Kidney (tissue), 14 donors: Measurements from ENCODE around the gene PERM1. TPM values are rescaled to one million over a fixed set of nuclear protein-coding genes. Genes with fewer than 3 reads are reported as not detected.

Experiments
- DNase-seq, 5 donors: peaks; one replicate each; pipeline ENCODE4 v3.0.0-alpha.2; 2013 to 2020
- FAIRE-seq: peaks from 2 replicates; lab custom pipeline; 2012; peaks lifted over from hg19 to GRCh38; lab: Jason Lieb, UNC
- H3K27ac ChIP-seq, 2 donors: one replicate each; pipeline ENCODE4 v1.7.0; 2013; ENCODE audit warnings: low read depth in 2 of 2, low read length in 2 of 2, inconsistent platforms in 1 of 2
- H3K27me3 ChIP-seq: one replicate; pipeline ENCODE4 v1.7.1; 2013; ENCODE audit warnings: low read length, inconsistent platforms; ENCODE audit not compliant: control insufficient read depth, insufficient read depth
- H3K36me3 ChIP-seq, 3 donors: one replicate each; pipeline versions ENCODE4 v1.7.0 to v1.7.1; 2013; ENCODE audit warnings: low read length in 3 of 3, control low read depth in 1 of 3, inconsistent platforms in 1 of 3; ENCODE audit not compliant: insufficient read depth in 3 of 3, control insufficient read depth in 2 of 3
- H3K4me1 ChIP-seq, 3 donors: one replicate each; pipeline versions ENCODE4 v1.7.0 to v1.7.1; 2013; ENCODE audit warnings: low read length in 3 of 3, inconsistent platforms in 1 of 3, low read depth in 1 of 3; ENCODE audit not compliant: control insufficient read depth in 2 of 3, insufficient read depth in 2 of 3
- H3K4me3 ChIP-seq, 3 donors: one replicate each; pipeline versions ENCODE4 v1.7.0 to v1.8.1; 2013; ENCODE audit warnings: low read length in 3 of 3, control low read depth in 1 of 3, inconsistent platforms in 1 of 3
- H3K9ac ChIP-seq, 3 donors: one replicate each; pipeline versions ENCODE4 v1.7.0 to v1.7.1; 2013; ENCODE audit warnings: low read length in 3 of 3, control low read depth in 1 of 3, inconsistent platforms in 1 of 3
- H3K9me3 ChIP-seq, 3 donors: one replicate each; pipeline versions ENCODE4 v1.7.0 to v1.7.1; 2013; ENCODE audit warnings: low read length in 3 of 3, control low read depth in 1 of 3, inconsistent platforms in 1 of 3; ENCODE audit not compliant: control insufficient read depth in 2 of 3, insufficient read depth in 1 of 3
- CTCF ChIP-seq: IDR thresholded peaks from 3 replicates; pipeline ENCODE4 v1.5.1; 2012; ENCODE audit warnings: mild to moderate bottlenecking, moderate library complexity, borderline replicate concordance; ENCODE audit not compliant: insufficient read depth; ENCODE audit errors: extremely low read depth
- intact Hi-C: fragments of 100-400 bp; cut with DNase I; formaldehyde crosslinking; loops from one replicate; pipeline ENCODE4 v1.11.1; 2022
- polyA plus RNA-seq: library from polyadenylated mRNA; stranded (reverse); fragments of 350-450 nt; fragmentation: Illumina TruSeq; extraction: RNeasy Lipid Tissue Mini Kit (QIAGEN cat#74804); gene quantifications from one replicate; pipeline ENCODE4 v1.2.3, GENCODE V29; 2014; ENCODE audit warnings: low read depth, low replicate concordance; ENCODE audit not compliant: insufficient read depth
- total RNA-seq: library from RNA; stranded (reverse); fragmentation: NEBNext Ultra II Directional; extraction: Animal tissue kit (Norgen Biotek cat#: 25700); gene quantifications from one replicate; pipeline ENCODE4 v1.2.1, GENCODE V29; 2021
- donor health status: control.
- donor health status: control.
- donor health status: control.
- donor health status: control.
- donor health status: control.
- donor health status: DM: yes; HTN: yes; CAD: no.
- donor health status: Normal renal cell carcinoma (clear cell type).

Gene PERM1
- total and polyA plus RNA-seq, 2 donors from 2014 or later = 0.25 to 0.86 TPM

GRCh38 chr1:959731-960362 lies 22.0 kb downstream of the PERM1 start:
- no peak overlapping the region for H3K9ac ChIP-seq
- H3K4me1 ChIP-seq = peaks cover 0 to 8% (median 3%) of the 10 kb centered on the region in 3 donors
- peak overlapping the region in 1 of 3 donors; percentile 32 for H3K4me3 ChIP-seq
- no peaks in the 10 kb centered on the region for H3K9me3 ChIP-seq
- TF ChIP-seq CTCF = no peak
- intact Hi-C loops = no loop called here
- no peak overlapping the region for H3K27ac ChIP-seq
- peaks cover 0 to 5% (median 3%) of the 10 kb centered on the region in 3 donors for H3K36me3 ChIP-seq
- H3K27me3 ChIP-seq = no peaks in the 10 kb centered on the region
- peak in 1 of 5 donors; percentile 82 for DNase-seq
- no peak for FAIRE-seq

DNA sequence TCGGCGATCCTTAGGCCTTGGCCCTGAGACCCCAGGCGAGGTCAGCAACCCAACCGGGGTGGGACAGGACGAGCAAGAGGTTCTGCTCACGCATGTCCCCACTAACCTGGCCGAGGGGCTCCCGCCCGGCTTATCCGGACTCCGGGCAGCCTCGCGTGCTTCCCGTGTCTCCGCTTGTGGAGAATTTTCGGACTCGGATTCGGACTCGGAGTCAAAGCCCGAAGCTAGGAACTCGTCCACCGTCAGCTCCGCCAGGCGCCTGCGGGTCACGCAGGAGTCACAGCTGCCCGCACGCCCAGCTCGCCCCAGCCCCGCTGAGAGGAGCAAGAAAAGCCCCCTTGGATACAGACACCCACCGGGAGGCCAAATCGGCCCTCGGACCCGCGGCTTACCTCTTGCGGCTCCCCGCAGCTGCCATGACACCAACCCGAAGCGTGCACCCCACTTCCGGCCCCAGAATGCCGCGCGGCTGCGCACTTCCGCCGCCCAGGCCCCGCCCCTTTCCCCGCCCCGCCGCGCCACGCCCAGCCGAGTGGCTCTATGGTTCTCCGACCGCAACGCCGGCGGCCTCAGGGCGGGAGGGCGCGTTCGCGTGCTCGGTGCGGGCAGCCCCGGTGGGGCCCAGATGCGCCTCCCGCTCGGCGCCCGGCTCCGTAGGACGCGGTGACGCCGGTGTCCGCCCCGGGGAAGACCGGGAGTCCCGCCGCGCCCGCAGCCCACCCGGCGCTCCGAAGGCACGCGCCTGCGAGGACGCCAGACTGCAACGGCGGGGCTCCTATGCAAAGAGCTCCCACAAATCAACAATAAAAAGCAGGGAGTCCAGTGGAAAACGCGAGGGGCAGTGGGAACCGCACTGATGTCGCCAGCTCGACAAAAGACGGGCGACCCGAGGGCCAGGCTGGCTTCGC lies 22.8 kb downstream of the PERM1 start, which contains the start of gene NOC2L:
Gene NOC2L, minus strand, starts transcription at position 434 of the 908 bp plus-strand sequence. Its CDS starts 16 bp downstream, at position 418.
- Histone ChIP-seq H3K9ac (peak within 1 kb of the TSS; percentile 58 to 85 (median 85)), H3K27ac (no peak within 1 kb of the TSS), H3K4me3 (peak within 1 kb of the TSS; percentile 72 to 96 (median 78)), H3K36me3 (peaks cover 0 to 11% (median 3%) of the 10 kb centered on the region in 3 donors), H3K9me3 (no peaks in the 10 kb centered on the region), H3K4me1 (peaks cover 0 to 8% (median 3%) of the 10 kb centered on the region in 3 donors), H3K27me3 (no peaks in the 10 kb centered on the region)
- FAIRE-seq (no peak), DNase-seq (peak; percentile 92 to 98 (median 96))
- TF ChIP-seq CTCF = peak; percentile 3
- intact Hi-C loops = no loop called here

DNA sequence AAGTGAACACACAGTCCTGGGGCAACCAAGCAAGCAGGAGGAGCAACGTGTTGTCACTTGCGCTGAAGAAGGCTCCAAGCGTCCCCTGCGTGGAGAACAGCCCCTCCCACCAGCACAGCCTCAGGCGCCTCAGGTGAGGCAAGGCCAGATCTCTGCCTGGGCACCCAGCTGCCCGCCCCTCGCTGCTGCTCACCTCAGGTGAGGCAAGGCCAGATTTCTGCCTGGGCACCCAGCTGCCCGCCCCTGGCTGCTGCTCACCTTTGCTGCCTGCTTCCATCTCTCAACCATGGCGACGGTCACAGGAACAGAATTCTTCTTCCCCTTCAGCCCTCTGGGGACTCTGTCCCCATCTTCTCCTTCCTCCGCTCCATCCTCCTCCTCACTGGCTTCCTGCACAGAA lies 25.3 kb downstream of the PERM1 start:
- Histone ChIP-seq H3K36me3 (peaks cover 0 to 23% (median 9%) of the 10 kb centered on the region in 3 donors), H3K4me1 (peaks cover 0 to 8% (median 3%) of the 10 kb centered on the region in 3 donors), H3K27me3 (no peaks in the 10 kb centered on the region), H3K27ac (no peak overlapping the region), H3K4me3 (no peak overlapping the region), H3K9ac (no peak overlapping the region), H3K9me3 (no peaks in the 10 kb centered on the region)
- intact Hi-C loops = no loop called here
- FAIRE-seq (no peak), DNase-seq (no peak)
- no peak for TF ChIP-seq CTCF
